Keratinocyte (primary cell): ENCODE data around the gene FGF22. TPM values are rescaled to one million over a fixed set of nuclear protein-coding genes. Genes with fewer than 3 reads are reported as not detected.

Experiments
- DNase-seq: peaks from one replicate; pipeline ENCODE4 v3.0.0-alpha.2; 2011; ENCODE audit warnings: low read depth, missing footprints, low spot score
- FAIRE-seq: peaks from 2 replicates; lab custom pipeline; 2011; peaks lifted over from hg19 to GRCh38; lab: Jason Lieb, UNC
- H2AFZ ChIP-seq: 2 replicates; pipeline ENCODE4 v1.6.0; 2012; ENCODE audit warnings: low read length, control low read depth, inconsistent platforms; ENCODE audit not compliant: control insufficient read depth
- H3K27ac ChIP-seq: 2 replicates; pipeline ENCODE4 v1.5.1; 2011; ENCODE audit warnings: low read length; ENCODE audit not compliant: control insufficient read depth, insufficient read depth
- H3K27me3 ChIP-seq: 3 replicates; pipeline ENCODE4 v1.6.0; 2011; ENCODE audit warnings: low read length; ENCODE audit not compliant: control insufficient read depth, insufficient read depth; ENCODE audit errors: extremely low read depth
- H3K36me3 ChIP-seq, 2 experiments: 2 replicates in 1 of 2; 3 replicates in 1 of 2; pipeline ENCODE4 v1.5.1; 2011; ENCODE audit warnings: low read length in 2 of 2, mild to moderate bottlenecking in 1 of 2; ENCODE audit not compliant: control insufficient read depth in 2 of 2, insufficient read depth in 2 of 2; ENCODE audit errors: extremely low read depth in 1 of 2
- H3K4me1 ChIP-seq: 3 replicates; pipeline ENCODE4 v1.5.1; 2011; ENCODE audit warnings: low read length; ENCODE audit not compliant: control insufficient read depth, insufficient read depth; ENCODE audit errors: extremely low read depth
- H3K4me2 ChIP-seq: 3 replicates; pipeline ENCODE4 v1.6.0; 2011; ENCODE audit warnings: low read depth, low read length; ENCODE audit not compliant: control insufficient read depth, insufficient read depth; ENCODE audit errors: extremely low read depth
- H3K4me3 ChIP-seq, 3 experiments: fragments of 200-600 bp in 1 of 3; sonication (generic) in 1 of 3; 2 replicates in 2 of 3; 3 replicates in 1 of 3; pipeline ENCODE4 v1.5.1; 2011 to 2016; ENCODE audit warnings: low read length in 3 of 3, mild to moderate bottlenecking in 3 of 3, control low read depth in 2 of 3, inconsistent platforms in 1 of 3, low read depth in 1 of 3, mixed read lengths in 1 of 3, mixed run types in 1 of 3, moderate library complexity in 1 of 3; ENCODE audit not compliant: control insufficient read depth in 2 of 3, insufficient read depth in 2 of 3; ENCODE audit errors: extremely low read depth in 1 of 3
- H3K79me2 ChIP-seq: 2 replicates; pipeline ENCODE4 v1.6.0; 2012; ENCODE audit warnings: low read length; ENCODE audit not compliant: control insufficient read depth, insufficient read depth
- H3K9ac ChIP-seq: 3 replicates; pipeline ENCODE4 v1.6.0; 2011; ENCODE audit warnings: low read length; ENCODE audit not compliant: control insufficient read depth, insufficient read depth; ENCODE audit errors: extremely low read depth
- H3K9me1 ChIP-seq: 3 replicates; pipeline ENCODE4 v1.6.0; 2011; ENCODE audit warnings: low read length; ENCODE audit not compliant: control insufficient read depth, insufficient read depth; ENCODE audit errors: extremely low read depth
- H3K9me3 ChIP-seq: 2 replicates; pipeline ENCODE4 v1.5.1; 2012; ENCODE audit warnings: low read depth, low read length; ENCODE audit not compliant: control insufficient read depth
- H4K20me1 ChIP-seq: 3 replicates; pipeline ENCODE4 v1.6.0; 2011; ENCODE audit warnings: low read length; ENCODE audit not compliant: control insufficient read depth, insufficient read depth; ENCODE audit errors: extremely low read depth
- CTCF ChIP-seq, 3 experiments: IDR thresholded peaks in 1 of 3; conservative IDR thresholded peaks in 1 of 3; optimal IDR thresholded peaks in 1 of 3; 2 replicates in 2 of 3; 3 replicates in 1 of 3; pipeline versions ENCODE3 to v1.5.1; 2011; ENCODE audit warnings: low read length in 3 of 3, mild to moderate bottlenecking in 3 of 3, moderate library complexity in 2 of 3, control low read depth in 1 of 3, inconsistent platforms in 1 of 3; ENCODE audit not compliant: insufficient read depth in 2 of 3; ENCODE audit errors: extremely low read depth in 1 of 3
- EZH2 ChIP-seq: IDR thresholded peaks from one replicate; pipeline ENCODE4 v1.6.1; 2012; ENCODE audit warnings: inconsistent platforms, mild to moderate bottlenecking, low read length, moderate library complexity
- dilution Hi-C: fragments of 300-500 bp; cut with MboI; formaldehyde crosslinking; loops from one replicate; pipeline ENCODE4 v1.7.0; 2020; ENCODE audit warnings: low sequenced_read_pairs; ENCODE audit not compliant: extremely low pct_ligation_motif_present
- polyA plus RNA-seq, 5 experiments: library from polyadenylated mRNA; depleted of rRNA in 3 of 5; stranded (reverse) in 3 of 5; stranded (forward) in 1 of 5; unstranded in 1 of 5; fragments of >200 nt; gene quantifications; 1 replicate in 1 of 5; 2 replicates in 3 of 5; 3 replicates in 1 of 5; pipeline versions ENCODE4 v1.2.1 to v1.2.3, GENCODE V29; 2011 to 2012; ENCODE audit warnings: missing spikeins in 2 of 5, low read depth in 1 of 5, low replicate concordance in 1 of 5

FGF22 gene
- polyA plus RNA-seq, 1 donor (not counting 4 experiments of a cell fraction or from before 2014, with no cell fraction given) = not detected

GRCh38 chr19:685454-685931, 45.8 kb downstream of the FGF22 start:
- no peaks in the 10 kb centered on the region for H3K4me1 ChIP-seq
- dilution Hi-C loops = no loop called here
- no peak overlapping the region for H3K9ac ChIP-seq

GRCh38 chr19:686589-687297, 47.1 kb downstream of the FGF22 start:
- Histone ChIP-seq H2AFZ (no peak overlapping the region), H3K9me1 (no peaks in the 10 kb centered on the region), H3K9ac (no peak overlapping the region), H3K27me3 (no peaks in the 10 kb centered on the region), H3K27ac (no peak overlapping the region), H3K4me3 (no peak overlapping the region), H3K9me3 (no peaks in the 10 kb centered on the region), H3K4me2 (no peak overlapping the region), H3K36me3 (peaks cover 2 to 4% of the 10 kb centered on the region in 2 experiments), H3K4me1 (no peaks in the 10 kb centered on the region), H3K79me2 (no peaks in the 10 kb centered on the region), H4K20me1 (peaks cover 3% of the 10 kb centered on the region)
- TF ChIP-seq CTCF (optimal IDR thresholded peaks at IDR 0.05 in 1 of 3, IDR thresholded peaks at IDR 0.05 in 1 of 3, conservative IDR thresholded peaks at IDR 0.05 in 1 of 3; ENCODE audit: extremely low read depth in 1 of 3, insufficient read depth in 2 of 3, low read length in 3 of 3) (no peak), EZH2 (no peak)
- dilution Hi-C loops = no loop called here
- DNase-seq = no peak
- no peak for FAIRE-seq

More at GRCh38 chr19:685454-685931, 45.8 kb downstream of the FGF22 start:
- Histone ChIP-seq H3K36me3 (peaks cover 2 to 11% of the 10 kb centered on the region in 2 experiments), H3K9me3 (no peaks in the 10 kb centered on the region), H3K27me3 (no peaks in the 10 kb centered on the region), H4K20me1 (peaks cover 9% of the 10 kb centered on the region), H3K4me3 (no peak overlapping the region), H3K79me2 (no peaks in the 10 kb centered on the region), H3K9me1 (no peaks in the 10 kb centered on the region), H2AFZ (no peak overlapping the region), H3K27ac (no peak overlapping the region), H3K4me2 (no peak overlapping the region)
- no peak for TF ChIP-seq CTCF (optimal IDR thresholded peaks at IDR 0.05 in 1 of 3, IDR thresholded peaks at IDR 0.05 in 1 of 3, conservative IDR thresholded peaks at IDR 0.05 in 1 of 3; ENCODE audit: extremely low read depth in 1 of 3, insufficient read depth in 2 of 3, low read length in 3 of 3)
- no peak for TF ChIP-seq EZH2
- DNase-seq (no peak), FAIRE-seq (no peak)
